Prostate gland (tissue), 2 donors: ENCODE results near the gene CS. TPM values are rescaled to one million over a fixed set of nuclear protein-coding genes. Genes with fewer than 3 reads are reported as not detected.

Experiments
- DNase-seq: peaks from one replicate; pipeline ENCODE4 v3.0.0-alpha.2; 2019; ENCODE audit warnings: low spot score
- H3K27ac ChIP-seq, 2 donors: fragments of 200-600 bp; sonication (generic); 2 replicates each; pipeline ENCODE4 v1.5.1; 2017 to 2019
- H3K27me3 ChIP-seq: fragments of 200-600 bp; sonication (generic); replicated peaks from 2 replicates; pipeline ENCODE4 v1.5.1; 2019; ENCODE audit not compliant: insufficient read depth
- H3K36me3 ChIP-seq, 2 donors: fragments of 200-600 bp; sonication (generic); 1 replicate in 1 of 2; 2 replicates in 1 of 2; pipeline versions ENCODE4 v1.5.1 to v1.8.1; 2017 to 2019
- H3K4me1 ChIP-seq: fragments of 200-600 bp; sonication (generic); replicated peaks from 2 replicates; pipeline ENCODE4 v1.5.1; 2019
- H3K4me3 ChIP-seq, 2 donors: fragments of 200-600 bp; sonication (generic); 2 replicates each; pipeline ENCODE4 v1.5.1; 2017 to 2019
- H3K9me3 ChIP-seq: fragments of 200-600 bp; sonication (generic); 2 replicates; pipeline ENCODE4 v1.5.1; 2017
- CTCF ChIP-seq, 4 experiments: fragments of 200-600 bp in 2 of 4; fragments of 450-650 bp in 2 of 4; sonication (generic) in 2 of 4; IDR thresholded peaks; 1 replicate in 3 of 4; 2 replicates in 1 of 4; pipeline ENCODE4 v1.5.1; 2016 to 2019; ENCODE audit warnings: antibody characterized with exemption in 4 of 4, mild to moderate bottlenecking in 2 of 4, moderate library complexity in 2 of 4
- POLR2A ChIP-seq: fragments of 450-650 bp; IDR thresholded peaks from one replicate; pipeline ENCODE4 v1.6.1; 2016; ENCODE audit warnings: antibody characterized with exemption, mild to moderate bottlenecking
- POLR2AphosphoS5 ChIP-seq: sonication (generic); formaldehyde crosslinking; IDR thresholded peaks from one replicate; pipeline ENCODE4 v1.6.1; 2017; ENCODE audit warnings: antibody characterized with exemption
- WGBS: methylation state at CpG from one replicate; pipeline ENCODE4 v1.1.5; 2018; 5-methylcytosine and 5-hydroxymethylcytosine counted together
- intact Hi-C: fragments of 100-400 bp; cut with DNase I; formaldehyde crosslinking; loops from one replicate; pipeline ENCODE4 v1.14.2; 2022
- total RNA-seq, 2 donors: library from RNA; depleted of rRNA; stranded (reverse); fragments of >200 nt; gene quantifications; one replicate each; pipeline ENCODE4 v1.1.0, GENCODE V29; 2016

CS gene
- total RNA-seq, 2 donors from 2014 or later = 106 to 110 TPM

GRCh38 chr12:56304276-56304675 is 4.1 kb upstream of the CS start:
- WGBS = 91% methylated on average over 3 of the region's 3 CpGs
- Histone ChIP-seq H3K27me3 (no peaks in the 10 kb centered on the region), H3K9me3 (no peaks in the 10 kb centered on the region), H3K36me3 (no peaks in the 10 kb centered on the region), H3K4me3 (no peak overlapping the region), H3K4me1 (peaks cover 5% of the 10 kb centered on the region), H3K27ac (no peak overlapping the region)
- intact Hi-C loops = no loop called here
- DNase-seq = no peak
- TF ChIP-seq POLR2AphosphoS5 (no peak), POLR2A (no peak), CTCF (IDR thresholded peaks at IDR 0.05) (no peak)

GRCh38 chr12:56300644-56301464 is 724 bp upstream of the CS start:
- Histone ChIP-seq H3K4me1 (peaks cover 15% of the 10 kb centered on the region), H3K9me3 (no peaks in the 10 kb centered on the region), H3K27me3 (no peaks in the 10 kb centered on the region), H3K36me3 (no peaks in the 10 kb centered on the region), H3K4me3 (peak overlapping the region; percentile 86 to 91), H3K27ac (peak overlapping the region; percentile 92 to 95)
- TF ChIP-seq POLR2A (no peak), CTCF (IDR thresholded peaks at IDR 0.05) (no peak), POLR2AphosphoS5 (no peak)
- WGBS = 37% methylated on average over 21 of the region's 21 CpGs
- intact Hi-C loops = no loop called here
- no peak for DNase-seq

- intact Hi-C loops = no loop called here
Measured at GRCh38 chr12:56299308-56299852, 750 bp downstream of the CS start.

GRCh38 chr12:56298828-56299227 is 1.3 kb downstream of the CS start:
- intact Hi-C loops = no loop called here
- H3K9me3 ChIP-seq = no peaks in the 10 kb centered on the region
- peak overlapping the region; percentile 92 to 95 for H3K27ac ChIP-seq
- TF ChIP-seq POLR2AphosphoS5 (no peak), CTCF (IDR thresholded peaks at IDR 0.05) (no peak), POLR2A (no peak)
- no peaks in the 10 kb centered on the region for H3K27me3 ChIP-seq
- WGBS = 79% methylated on average over 5 of the region's 5 CpGs
- H3K4me3 ChIP-seq = peak overlapping the region; percentile 86 to 91
- no peaks in the 10 kb centered on the region for H3K36me3 ChIP-seq
- DNase-seq = no peak
- peaks cover 15% of the 10 kb centered on the region for H3K4me1 ChIP-seq

More at GRCh38 chr12:56299308-56299852, 750 bp downstream of the CS start:
- no peaks in the 10 kb centered on the region for H3K27me3 ChIP-seq
- TF ChIP-seq POLR2AphosphoS5 = no peak
- H3K4me3 ChIP-seq = peak overlapping the region; percentile 86 to 91
- peak overlapping the region; percentile 92 to 95 for H3K27ac ChIP-seq
- H3K9me3 ChIP-seq = no peaks in the 10 kb centered on the region
- 1% methylated on average over 10 of the region's 10 CpGs for WGBS
- DNase-seq = peak; percentile 7
- peaks cover 15% of the 10 kb centered on the region for H3K4me1 ChIP-seq
- no peaks in the 10 kb centered on the region for H3K36me3 ChIP-seq

GRCh38 chr12:56297400-56297799 is 2.7 kb downstream of the CS start:
- H3K27ac ChIP-seq = no peak overlapping the region
- H3K27me3 ChIP-seq = no peaks in the 10 kb centered on the region
- DNase-seq = no peak
- WGBS = 95% methylated on average over 8 of the region's 8 CpGs
- intact Hi-C loops = no loop called here
- H3K4me1 ChIP-seq = peaks cover 15% of the 10 kb centered on the region
- no peak overlapping the region for H3K4me3 ChIP-seq
- no peaks in the 10 kb centered on the region for H3K9me3 ChIP-seq
- TF ChIP-seq POLR2A (no peak), POLR2AphosphoS5 (no peak), CTCF (IDR thresholded peaks at IDR 0.05) (no peak)
- no peaks in the 10 kb centered on the region for H3K36me3 ChIP-seq
